RWPE2 (cell line): ENCODE results near the gene FRY.

Source experiments
- ATAC-seq: fragments of 200-7000 bp; cut with Tn5 transposase; 3 replicates; pipeline ENCODE4 v1.9.1; 2021; ENCODE audit warnings: low read depth
- DNase-seq: peaks from one replicate; pipeline ENCODE4 v3.0.0-alpha.2; 2020; ENCODE audit warnings: low spot score
- H3K27ac ChIP-seq: fragments of 450-650 bp; 2 replicates; pipeline ENCODE4 v1.5.1; 2017; ENCODE audit warnings: mild to moderate bottlenecking; ENCODE audit not compliant: poor library complexity, severe bottlenecking
- H3K27me3 ChIP-seq: fragments of 250-450 bp; sonication (Bioruptor Pico); 2 replicates; pipeline ENCODE4 v1.5.1; 2021; ENCODE audit warnings: mild to moderate bottlenecking, moderate library complexity; ENCODE audit not compliant: insufficient read depth, poor library complexity, severe bottlenecking
- H3K36me3 ChIP-seq: fragments of 250-450 bp; sonication (Bioruptor Pico); 2 replicates; pipeline ENCODE4 v1.5.1; 2020; ENCODE audit warnings: low read depth, mild to moderate bottlenecking, moderate library complexity
- H3K4me1 ChIP-seq: fragments of 250-450 bp; sonication (Bioruptor Pico); 2 replicates; pipeline ENCODE4 v1.5.1; 2021; ENCODE audit warnings: mild to moderate bottlenecking, moderate library complexity; ENCODE audit not compliant: insufficient read depth, poor library complexity, severe bottlenecking
- H3K4me3 ChIP-seq: fragments of 250-450 bp; sonication (Bioruptor Pico); 2 replicates; pipeline ENCODE4 v1.5.1; 2021; ENCODE audit warnings: mild to moderate bottlenecking, moderate library complexity; ENCODE audit not compliant: severe bottlenecking
- H3K9me3 ChIP-seq: fragments of 250-450 bp; sonication (Bioruptor Pico); 2 replicates; pipeline ENCODE4 v1.5.1; 2021; ENCODE audit warnings: mild to moderate bottlenecking, moderate library complexity; ENCODE audit not compliant: severe bottlenecking
- TF ChIP-seq, protein P1 (sequence below): fragments of 450-650 bp; IDR thresholded peaks from one replicate; pipeline ENCODE4 v1.5.1; 2017; ENCODE audit warnings: mild to moderate bottlenecking, moderate library complexity; ENCODE audit not compliant: poor library complexity, severe bottlenecking

Gene FRY

GRCh38 chr13:32134241-32135055 is 102.9 kb downstream of the FRY start:
- H3K9me3 ChIP-seq = no peaks in the 10 kb centered on the region
- no peaks in the 10 kb centered on the region for H3K36me3 ChIP-seq
- no peaks in the 10 kb centered on the region for H3K4me1 ChIP-seq
- no peak overlapping the region for H3K27ac ChIP-seq
- no peak for ATAC-seq
- H3K27me3 ChIP-seq = no peaks in the 10 kb centered on the region
- no peak overlapping the region for H3K4me3 ChIP-seq
- no peak for DNase-seq
- TF ChIP-seq, protein P1, sequence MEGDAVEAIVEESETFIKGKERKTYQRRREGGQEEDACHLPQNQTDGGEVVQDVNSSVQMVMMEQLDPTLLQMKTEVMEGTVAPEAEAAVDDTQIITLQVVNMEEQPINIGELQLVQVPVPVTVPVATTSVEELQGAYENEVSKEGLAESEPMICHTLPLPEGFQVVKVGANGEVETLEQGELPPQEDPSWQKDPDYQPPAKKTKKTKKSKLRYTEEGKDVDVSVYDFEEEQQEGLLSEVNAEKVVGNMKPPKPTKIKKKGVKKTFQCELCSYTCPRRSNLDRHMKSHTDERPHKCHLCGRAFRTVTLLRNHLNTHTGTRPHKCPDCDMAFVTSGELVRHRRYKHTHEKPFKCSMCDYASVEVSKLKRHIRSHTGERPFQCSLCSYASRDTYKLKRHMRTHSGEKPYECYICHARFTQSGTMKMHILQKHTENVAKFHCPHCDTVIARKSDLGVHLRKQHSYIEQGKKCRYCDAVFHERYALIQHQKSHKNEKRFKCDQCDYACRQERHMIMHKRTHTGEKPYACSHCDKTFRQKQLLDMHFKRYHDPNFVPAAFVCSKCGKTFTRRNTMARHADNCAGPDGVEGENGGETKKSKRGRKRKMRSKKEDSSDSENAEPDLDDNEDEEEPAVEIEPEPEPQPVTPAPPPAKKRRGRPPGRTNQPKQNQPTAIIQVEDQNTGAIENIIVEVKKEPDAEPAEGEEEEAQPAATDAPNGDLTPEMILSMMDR = no peak

- DNase-seq (no peak), ATAC-seq (no peak)
- Histone ChIP-seq H3K4me1 (no peaks in the 10 kb centered on the region), H3K27ac (no peak overlapping the region), H3K9me3 (no peaks in the 10 kb centered on the region), H3K27me3 (no peaks in the 10 kb centered on the region), H3K36me3 (no peaks in the 10 kb centered on the region), H3K4me3 (no peak overlapping the region)
- TF ChIP-seq, protein P1 = no peak
These were observed 103.4 kb downstream of the FRY start for GRCh38 chr13:32135056-32135390.

GRCh38 chr13:32135655-32136054 is 104.1 kb downstream of the FRY start:
- Histone ChIP-seq H3K36me3 (no peaks in the 10 kb centered on the region), H3K27me3 (no peaks in the 10 kb centered on the region), H3K27ac (no peak overlapping the region), H3K9me3 (no peaks in the 10 kb centered on the region), H3K4me3 (no peak overlapping the region), H3K4me1 (no peaks in the 10 kb centered on the region)
- ATAC-seq (no peak), DNase-seq (no peak)
- TF ChIP-seq, protein P1 = no peak

DNA sequence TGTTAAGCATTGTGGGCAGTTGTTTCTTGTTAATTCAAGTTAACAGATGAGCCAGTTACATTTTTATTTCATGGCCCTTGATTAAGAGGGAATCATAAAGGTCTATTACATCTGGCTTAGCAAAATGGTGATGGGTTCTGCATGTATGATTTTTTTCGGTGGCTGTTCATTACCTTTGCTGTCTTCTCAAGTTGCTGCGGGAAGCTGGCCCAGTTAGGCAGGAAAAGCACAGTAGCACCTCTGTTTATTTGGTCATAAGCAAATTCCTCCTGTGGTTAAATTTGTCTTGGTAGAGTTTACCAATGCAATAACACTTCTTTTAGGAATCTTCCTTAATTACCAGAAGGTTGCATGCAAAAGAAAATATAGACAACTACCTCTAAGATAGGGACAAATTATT is 104.5 kb downstream of the FRY start:
- TF ChIP-seq, protein P1 = no peak
- DNase-seq = no peak
- Histone ChIP-seq H3K9me3 (no peaks in the 10 kb centered on the region), H3K4me3 (no peak overlapping the region), H3K4me1 (no peaks in the 10 kb centered on the region), H3K27ac (no peak overlapping the region), H3K36me3 (no peaks in the 10 kb centered on the region), H3K27me3 (no peaks in the 10 kb centered on the region)
- no peak for ATAC-seq

- no peaks in the 10 kb centered on the region for H3K4me1 ChIP-seq
- H3K36me3 ChIP-seq = no peaks in the 10 kb centered on the region
- H3K4me3 ChIP-seq = no peak overlapping the region
- H3K27me3 ChIP-seq = no peaks in the 10 kb centered on the region
- ATAC-seq (no peak), DNase-seq (no peak)
- no peaks in the 10 kb centered on the region for H3K9me3 ChIP-seq
- TF ChIP-seq, protein P1 = no peak
- no peak overlapping the region for H3K27ac ChIP-seq
These were observed 105.1 kb downstream of the FRY start for GRCh38 chr13:32136716-32137115.
